ENCODE data around the gene DCTN1. TPM values are rescaled to one million over a fixed set of nuclear protein-coding genes. Genes with fewer than 3 reads are reported as not detected.
"Not testable (repeated sequence)": the region's sequence is repeated elsewhere in the genome, so short reads cannot be mapped to it uniquely, and the experiment has no call there.

The DCTN1 gene
- total and polyA plus RNA-seq, 4 donors: 69.9 to 142 (median 104) TPM

DNA sequence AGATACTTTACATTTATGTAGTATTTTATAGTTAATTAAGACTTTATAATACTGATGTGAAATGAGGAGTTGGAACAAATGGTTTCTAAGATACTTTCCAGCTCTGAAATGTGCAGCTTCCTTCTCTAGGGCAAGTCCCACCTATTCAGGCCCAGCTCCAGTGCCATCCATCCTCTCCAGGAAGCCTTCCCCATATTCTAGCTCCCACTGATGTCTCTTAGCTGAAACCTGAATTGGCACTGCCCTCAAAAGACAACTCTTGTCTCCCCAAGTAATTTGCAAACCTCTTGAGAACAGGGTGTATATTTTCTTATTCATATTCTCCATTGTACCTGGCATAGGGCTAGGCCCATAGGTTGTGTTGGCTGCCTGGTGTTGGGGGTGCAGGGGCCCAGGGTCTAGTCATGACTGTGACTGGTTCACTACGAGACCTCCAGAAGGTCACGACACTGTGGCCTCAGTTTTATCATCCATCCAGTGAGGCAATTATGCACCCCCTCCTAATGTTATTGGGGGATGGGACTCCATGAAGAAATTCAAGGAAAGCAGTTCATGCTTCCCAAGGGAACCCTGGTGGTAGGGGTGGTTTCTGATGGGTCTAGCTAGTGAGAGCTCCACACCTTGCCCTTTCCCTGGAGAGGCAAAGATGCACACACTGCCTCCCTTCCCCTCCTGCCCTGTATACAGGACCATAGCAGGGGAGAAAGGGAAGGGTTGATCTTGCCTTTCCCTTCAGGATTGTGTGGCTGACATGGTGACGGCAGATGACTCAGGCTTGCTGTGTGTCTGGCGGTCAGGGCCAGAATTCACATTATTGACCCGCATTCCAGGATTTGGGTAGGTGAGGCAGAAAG is 44.3 kb upstream of the DCTN1 start:
- Histone ChIP-seq H3K36me3 (ENCODE audit: control insufficient read depth in 4 of 4, insufficient read depth in 4 of 4, low read length in 4 of 4) (peaks cover 4 to 24% (median 15%) of the 10 kb centered on the region in 4 donors), H3K9me3 (ENCODE audit: control insufficient read depth in 4 of 4, insufficient read depth in 3 of 4, low read length in 3 of 4) (no peaks in the 10 kb centered on the region), H3K27ac (ENCODE audit: low read depth in 1 of 2, low read length in 1 of 2) (no peak overlapping the region), H3K27me3 (ENCODE audit: control insufficient read depth in 3 of 3, insufficient read depth in 3 of 3, low read length in 2 of 3) (no peaks in the 10 kb centered on the region), H3K4me3 (no peak overlapping the region), H3K4me1 (ENCODE audit: control insufficient read depth in 5 of 5, insufficient read depth in 5 of 5, low read length in 5 of 5) (peaks cover 0 to 4% (median 0%) of the 10 kb centered on the region in 5 donors), H3K9ac (ENCODE audit: insufficient read depth in 1 of 2, low read length in 2 of 2) (no peak overlapping the region)
- DNase-seq: no peak
- no peak for ATAC-seq (ENCODE audit: insufficient read depth, low FRiP score)
- TF ChIP-seq, protein P1, sequence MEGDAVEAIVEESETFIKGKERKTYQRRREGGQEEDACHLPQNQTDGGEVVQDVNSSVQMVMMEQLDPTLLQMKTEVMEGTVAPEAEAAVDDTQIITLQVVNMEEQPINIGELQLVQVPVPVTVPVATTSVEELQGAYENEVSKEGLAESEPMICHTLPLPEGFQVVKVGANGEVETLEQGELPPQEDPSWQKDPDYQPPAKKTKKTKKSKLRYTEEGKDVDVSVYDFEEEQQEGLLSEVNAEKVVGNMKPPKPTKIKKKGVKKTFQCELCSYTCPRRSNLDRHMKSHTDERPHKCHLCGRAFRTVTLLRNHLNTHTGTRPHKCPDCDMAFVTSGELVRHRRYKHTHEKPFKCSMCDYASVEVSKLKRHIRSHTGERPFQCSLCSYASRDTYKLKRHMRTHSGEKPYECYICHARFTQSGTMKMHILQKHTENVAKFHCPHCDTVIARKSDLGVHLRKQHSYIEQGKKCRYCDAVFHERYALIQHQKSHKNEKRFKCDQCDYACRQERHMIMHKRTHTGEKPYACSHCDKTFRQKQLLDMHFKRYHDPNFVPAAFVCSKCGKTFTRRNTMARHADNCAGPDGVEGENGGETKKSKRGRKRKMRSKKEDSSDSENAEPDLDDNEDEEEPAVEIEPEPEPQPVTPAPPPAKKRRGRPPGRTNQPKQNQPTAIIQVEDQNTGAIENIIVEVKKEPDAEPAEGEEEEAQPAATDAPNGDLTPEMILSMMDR (IDR thresholded peaks at IDR 0.05; ENCODE audit: control extremely low read depth, extremely low read depth): no peak
- WGBS, 2 donors: 85 to 90% methylated on average over 5 of the region's 5 CpGs

GRCh38 chr2:74423231-74424095 is 43.4 kb upstream of the DCTN1 start:
- Histone ChIP-seq H3K4me1 (ENCODE audit: control insufficient read depth in 5 of 5, insufficient read depth in 5 of 5, low read length in 5 of 5) (peaks cover 0 to 4% (median 0%) of the 10 kb centered on the region in 5 donors), H3K4me3 (no peak overlapping the region), H3K9me3 (ENCODE audit: control insufficient read depth in 4 of 4, insufficient read depth in 3 of 4, low read length in 3 of 4) (no peaks in the 10 kb centered on the region), H3K9ac (ENCODE audit: insufficient read depth in 1 of 2, low read length in 2 of 2) (no peak overlapping the region), H3K27me3 (ENCODE audit: control insufficient read depth in 3 of 3, insufficient read depth in 3 of 3, low read length in 2 of 3) (no peaks in the 10 kb centered on the region), H3K27ac (ENCODE audit: low read depth in 1 of 2, low read length in 1 of 2) (no peak overlapping the region), H3K36me3 (ENCODE audit: control insufficient read depth in 4 of 4, insufficient read depth in 4 of 4, low read length in 4 of 4) (peaks cover 0 to 20% (median 7%) of the 10 kb centered on the region in 4 donors)
- TF ChIP-seq, protein P1 (IDR thresholded peaks at IDR 0.05; ENCODE audit: control extremely low read depth, extremely low read depth): no peak
- 81 to 85% methylated on average over 9 of the region's 9 CpGs for WGBS, 2 donors
- ATAC-seq (ENCODE audit: insufficient read depth, low FRiP score): no peak
- no peak for DNase-seq

GRCh38 chr2:74421221-74421870 is 41.2 kb upstream of the DCTN1 start, which contains the start of the genes C2orf81 and WDR54:
Gene C2orf81, minus strand, starts transcription at chr2:74421619. Its CDS starts 59 bp downstream, at chr2:74421560.
Gene WDR54, plus strand, starts transcription at chr2:74421730. Its CDS starts 424 bp downstream, at chr2:74422154.
- peak within 1 kb of the TSS in 1 of 2 donors; percentile 81 for H3K27ac ChIP-seq (ENCODE audit: low read depth in 1 of 2, low read length in 1 of 2)
- H3K36me3 ChIP-seq (ENCODE audit: control insufficient read depth in 4 of 4, insufficient read depth in 4 of 4, low read length in 4 of 4): peaks cover 0 to 12% (median 1%) of the 10 kb centered on the region in 4 donors
- H3K4me3 ChIP-seq: peak within 1 kb of the TSS; percentile 68
- 0% methylated on average over 57 of the region's 57 CpGs for WGBS, 2 donors
- H3K9ac ChIP-seq (ENCODE audit: insufficient read depth in 1 of 2, low read length in 2 of 2): peak within 1 kb of the TSS; percentile 51 to 70
- H3K4me1 ChIP-seq (ENCODE audit: control insufficient read depth in 5 of 5, insufficient read depth in 5 of 5, low read length in 5 of 5): peaks cover 0 to 4% (median 0%) of the 10 kb centered on the region in 5 donors
- TF ChIP-seq, protein P1 (IDR thresholded peaks at IDR 0.05; ENCODE audit: control extremely low read depth, extremely low read depth): no peak
- DNase-seq (peak; percentile 89 to 92 (median 92)), ATAC-seq (ENCODE audit: insufficient read depth, low FRiP score) (peak; percentile 94)
- no peaks in the 10 kb centered on the region for H3K27me3 ChIP-seq (ENCODE audit: control insufficient read depth in 3 of 3, insufficient read depth in 3 of 3, low read length in 2 of 3)
- no peaks in the 10 kb centered on the region for H3K9me3 ChIP-seq (ENCODE audit: control insufficient read depth in 4 of 4, insufficient read depth in 3 of 4, low read length in 3 of 4)

DNA sequence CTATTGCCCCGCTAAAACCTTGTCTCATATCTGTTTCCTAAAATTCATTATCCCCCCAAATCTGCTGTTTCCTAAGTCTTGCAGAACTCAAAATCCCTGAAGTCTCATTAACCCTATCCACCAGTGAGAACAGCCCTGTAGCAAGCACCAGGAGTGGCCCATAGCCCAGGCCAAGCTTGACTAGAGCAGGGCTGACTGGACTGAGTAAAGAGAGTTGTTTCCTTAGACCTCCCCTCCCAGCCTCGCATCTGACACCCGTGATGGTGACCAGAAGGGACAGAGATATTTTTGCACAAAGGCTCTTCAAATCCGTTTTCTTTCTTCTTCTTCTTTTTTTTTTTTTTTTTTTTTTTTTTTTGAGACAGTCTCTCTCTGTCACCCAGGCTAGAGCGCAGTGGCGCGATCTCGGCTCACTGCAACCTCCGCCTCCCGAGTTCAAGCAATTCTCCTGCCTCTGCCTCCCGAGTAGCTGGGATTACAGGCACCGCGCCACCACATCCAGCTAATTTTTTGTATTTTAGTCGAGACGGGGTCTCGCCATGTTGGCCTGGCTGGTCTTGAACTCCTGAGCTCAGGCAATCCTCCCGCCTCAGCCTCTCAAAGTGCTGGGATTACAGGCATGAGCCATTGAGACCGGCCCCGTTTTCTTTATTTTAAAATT is 40.5 kb upstream of the DCTN1 start:
- WGBS, 2 donors: 76 to 84% methylated on average over 19 of the region's 19 CpGs
- H3K4me3 ChIP-seq; ATAC-seq (ENCODE audit: insufficient read depth, low FRiP score); H3K27ac ChIP-seq (ENCODE audit: low read depth in 1 of 2, low read length in 1 of 2); H3K27me3 ChIP-seq (ENCODE audit: control insufficient read depth in 3 of 3, insufficient read depth in 3 of 3, low read length in 2 of 3); H3K9ac ChIP-seq (ENCODE audit: insufficient read depth in 1 of 2, low read length in 2 of 2); DNase-seq; H3K36me3 ChIP-seq (ENCODE audit: control insufficient read depth in 4 of 4, insufficient read depth in 4 of 4, low read length in 4 of 4); H3K9me3 ChIP-seq (ENCODE audit: control insufficient read depth in 4 of 4, insufficient read depth in 3 of 4, low read length in 3 of 4): not testable (repeated sequence)
- H3K4me1 ChIP-seq (ENCODE audit: control insufficient read depth in 5 of 5, insufficient read depth in 5 of 5, low read length in 5 of 5): peaks cover 0 to 12% (median 0%) of the 10 kb centered on the region in 5 donors

Measured in lung (tissue), 12 donors.